Choroid plexus epithelial cell (primary cell): ENCODE measurements around the gene CLSTN1.

Experiments used
- DNase-seq: peaks from one replicate; pipeline ENCODE4 v3.0.0-alpha.2; 2010; ENCODE audit warnings: low read depth
- H3K4me3 ChIP-seq: 2 replicates; pipeline ENCODE4 v1.5.1; 2011; ENCODE audit warnings: low read depth, mild to moderate bottlenecking, control low read depth, low read length, moderate library complexity
- TF ChIP-seq, protein P1 (sequence below): conservative IDR thresholded peaks from 2 replicates; pipeline ENCODE4 v1.5.1; 2011; ENCODE audit warnings: low read depth, mild to moderate bottlenecking, control low read depth, inconsistent platforms, low read length, moderate library complexity

The CLSTN1 gene

DNA sequence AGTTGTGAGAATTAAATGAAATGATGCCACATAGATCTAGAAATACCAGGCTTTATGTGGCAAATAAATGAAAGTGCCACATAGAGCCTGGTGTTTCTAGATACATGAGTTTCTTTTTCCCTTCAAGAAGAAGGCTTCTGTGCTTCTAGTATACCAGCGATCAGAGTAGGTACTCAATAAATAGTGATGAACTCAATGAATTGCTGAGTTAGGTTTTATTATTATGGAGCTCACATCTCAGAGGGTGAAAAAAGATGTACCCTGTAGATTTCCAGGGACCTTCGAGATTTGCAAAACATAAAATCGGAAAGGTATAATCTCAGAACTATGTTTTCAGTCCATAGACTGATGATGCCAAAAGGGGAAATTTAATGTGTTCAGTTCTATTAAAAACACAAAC is 2.3 kb upstream of the CLSTN1 start:
- no peak for DNase-seq
- TF ChIP-seq, protein P1, sequence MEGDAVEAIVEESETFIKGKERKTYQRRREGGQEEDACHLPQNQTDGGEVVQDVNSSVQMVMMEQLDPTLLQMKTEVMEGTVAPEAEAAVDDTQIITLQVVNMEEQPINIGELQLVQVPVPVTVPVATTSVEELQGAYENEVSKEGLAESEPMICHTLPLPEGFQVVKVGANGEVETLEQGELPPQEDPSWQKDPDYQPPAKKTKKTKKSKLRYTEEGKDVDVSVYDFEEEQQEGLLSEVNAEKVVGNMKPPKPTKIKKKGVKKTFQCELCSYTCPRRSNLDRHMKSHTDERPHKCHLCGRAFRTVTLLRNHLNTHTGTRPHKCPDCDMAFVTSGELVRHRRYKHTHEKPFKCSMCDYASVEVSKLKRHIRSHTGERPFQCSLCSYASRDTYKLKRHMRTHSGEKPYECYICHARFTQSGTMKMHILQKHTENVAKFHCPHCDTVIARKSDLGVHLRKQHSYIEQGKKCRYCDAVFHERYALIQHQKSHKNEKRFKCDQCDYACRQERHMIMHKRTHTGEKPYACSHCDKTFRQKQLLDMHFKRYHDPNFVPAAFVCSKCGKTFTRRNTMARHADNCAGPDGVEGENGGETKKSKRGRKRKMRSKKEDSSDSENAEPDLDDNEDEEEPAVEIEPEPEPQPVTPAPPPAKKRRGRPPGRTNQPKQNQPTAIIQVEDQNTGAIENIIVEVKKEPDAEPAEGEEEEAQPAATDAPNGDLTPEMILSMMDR: no peak
- H3K4me3 ChIP-seq: no peak overlapping the region

DNA sequence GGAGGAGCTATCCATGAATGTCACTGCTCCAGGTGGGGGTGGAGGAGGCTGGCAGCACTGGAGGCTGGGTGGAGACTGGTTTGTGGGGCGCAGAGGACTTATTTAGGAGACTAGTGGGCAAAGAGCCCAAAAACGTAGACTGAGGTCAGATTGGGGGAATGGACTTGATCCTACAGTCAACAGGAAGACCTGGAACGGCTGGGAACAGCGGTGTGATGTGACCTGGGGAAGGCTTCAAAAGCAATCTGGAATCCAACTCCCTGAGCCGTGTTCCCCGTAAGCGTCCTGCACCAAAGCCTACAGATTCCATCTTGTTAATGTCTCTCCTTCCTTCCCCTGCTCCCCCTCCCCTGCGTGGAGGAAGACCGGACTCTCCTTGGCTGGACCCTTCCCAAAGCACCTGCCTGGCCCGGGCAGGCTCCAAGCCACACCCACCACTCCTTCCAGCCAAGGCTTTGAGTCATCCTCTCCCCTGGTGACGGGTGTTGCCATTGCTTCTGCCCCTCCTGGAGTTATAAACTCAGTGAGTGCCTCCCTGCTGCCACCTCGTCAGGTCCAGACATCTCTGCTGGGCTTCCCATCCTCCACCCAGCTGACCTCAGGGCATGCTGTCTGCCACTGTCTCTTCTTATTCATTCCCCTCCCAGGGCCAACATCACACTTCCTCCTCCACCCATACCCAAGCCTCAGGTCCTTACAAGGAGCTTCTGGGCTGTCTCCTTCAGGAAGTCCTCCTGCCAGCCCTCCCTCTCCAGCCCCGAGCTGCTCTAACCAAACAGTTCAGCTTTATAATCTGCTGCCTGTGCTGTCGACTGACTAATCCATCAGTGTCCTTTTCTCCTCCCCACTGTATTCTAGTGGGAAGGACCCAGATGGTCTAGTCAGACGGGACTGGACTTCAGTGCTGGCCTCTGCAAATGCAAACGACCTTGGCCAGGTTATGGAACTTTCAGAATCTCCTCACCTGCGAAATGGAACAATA is 1.6 kb upstream of the CLSTN1 start:
- TF ChIP-seq, protein P1: no peak
- DNase-seq: peak; percentile 55
- no peak overlapping the region for H3K4me3 ChIP-seq

DNA sequence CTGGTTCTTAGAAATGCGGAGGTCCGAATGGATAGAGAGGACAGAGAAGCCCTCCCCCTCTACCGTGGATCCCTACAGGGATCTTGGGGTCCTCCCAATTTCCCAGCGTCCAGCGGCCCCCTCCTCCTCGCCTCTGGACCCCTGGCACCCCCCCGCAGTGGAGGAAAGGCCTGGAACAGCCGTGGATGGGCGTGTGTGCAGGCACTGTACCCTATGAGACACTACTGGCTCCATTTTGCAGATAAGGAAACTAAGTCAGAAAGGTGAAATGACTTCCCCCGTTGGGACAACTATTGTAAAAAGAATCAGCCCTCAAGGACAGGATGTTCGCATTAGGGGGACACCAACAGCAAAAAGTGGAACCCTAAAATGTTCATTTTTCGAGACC is 931 bp upstream of the CLSTN1 start:
- H3K4me3 ChIP-seq: peak overlapping the region; percentile 84
- TF ChIP-seq, protein P1: no peak
- no peak for DNase-seq

DNA sequence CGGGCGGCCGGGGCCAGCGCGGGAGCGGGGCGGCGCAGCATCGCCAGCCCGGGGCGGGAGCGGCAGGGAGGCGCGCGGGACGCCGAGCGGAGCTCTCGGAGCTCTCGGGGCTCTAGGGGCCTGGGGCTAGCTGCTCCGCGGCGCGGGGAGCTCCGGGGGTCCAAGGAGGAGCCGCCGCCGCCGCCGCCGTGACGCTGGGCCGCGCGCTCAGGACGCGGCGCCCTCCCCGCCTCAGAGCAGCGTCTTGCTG is 147 bp downstream of the CLSTN1 start:
- no peak for DNase-seq
- TF ChIP-seq, protein P1: no peak
- peak overlapping the region; percentile 84 for H3K4me3 ChIP-seq

DNA sequence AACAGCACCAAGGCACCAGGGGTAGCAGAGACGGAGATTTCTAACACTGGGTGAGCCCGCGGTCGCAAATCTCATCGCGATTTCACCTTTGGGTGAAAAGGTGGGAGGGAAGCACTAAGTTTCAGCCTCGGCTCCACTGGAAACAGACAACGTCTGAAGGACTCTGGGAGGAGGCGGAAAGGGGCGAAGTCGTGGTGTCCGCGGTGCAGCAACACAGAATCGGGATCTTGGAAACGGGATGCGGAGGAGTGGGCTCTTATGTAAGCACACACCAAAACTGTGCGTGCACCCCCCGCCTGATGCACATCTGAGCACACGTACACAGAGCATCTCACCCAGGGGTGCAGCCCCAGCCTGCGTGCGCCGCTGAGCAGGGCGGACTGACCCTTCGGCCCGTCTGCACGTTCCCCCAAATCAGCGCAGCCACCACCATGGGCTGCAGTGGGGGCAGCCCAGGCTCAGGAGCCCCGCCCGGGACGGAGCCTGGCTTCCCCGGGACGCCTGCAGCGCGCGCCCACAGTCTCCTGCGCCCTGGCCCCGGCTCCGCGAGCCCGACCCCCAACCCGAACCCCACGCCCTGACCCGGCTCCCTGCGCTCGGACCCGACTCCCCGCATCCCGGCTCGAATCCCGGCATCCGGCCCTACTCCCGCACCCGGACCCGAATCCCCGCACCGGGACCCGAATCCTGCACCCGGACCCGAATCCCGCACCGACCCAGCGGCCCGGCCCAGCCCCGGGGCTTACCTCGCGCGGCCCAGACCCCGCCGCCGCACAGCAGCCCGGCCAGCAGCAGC is 670 bp downstream of the CLSTN1 start:
- H3K4me3 ChIP-seq: peak overlapping the region; percentile 84
- TF ChIP-seq, protein P1: no peak
- DNase-seq: peak; percentile 21

DNA sequence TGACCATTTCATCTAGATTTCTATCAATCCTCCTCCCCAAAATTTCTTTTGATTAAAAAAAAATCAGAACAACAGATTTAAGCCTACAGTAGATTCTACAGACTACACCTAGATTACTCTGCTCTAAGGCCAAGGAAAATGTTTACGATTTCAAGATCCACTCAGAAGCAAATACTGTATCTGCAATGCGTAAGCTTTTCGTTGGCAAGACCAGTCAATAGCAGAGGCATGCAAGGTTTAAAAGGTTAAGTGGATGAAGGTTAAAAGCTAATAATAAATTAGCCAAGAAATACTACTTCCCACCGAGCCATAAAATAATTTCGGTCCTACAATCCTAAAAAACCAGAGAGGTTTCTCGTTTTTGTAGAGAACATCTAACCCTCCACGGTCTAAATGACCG is 1.3 kb downstream of the CLSTN1 start:
- H3K4me3 ChIP-seq: peak overlapping the region; percentile 84
- TF ChIP-seq, protein P1: no peak
- peak; percentile 26 for DNase-seq

DNA sequence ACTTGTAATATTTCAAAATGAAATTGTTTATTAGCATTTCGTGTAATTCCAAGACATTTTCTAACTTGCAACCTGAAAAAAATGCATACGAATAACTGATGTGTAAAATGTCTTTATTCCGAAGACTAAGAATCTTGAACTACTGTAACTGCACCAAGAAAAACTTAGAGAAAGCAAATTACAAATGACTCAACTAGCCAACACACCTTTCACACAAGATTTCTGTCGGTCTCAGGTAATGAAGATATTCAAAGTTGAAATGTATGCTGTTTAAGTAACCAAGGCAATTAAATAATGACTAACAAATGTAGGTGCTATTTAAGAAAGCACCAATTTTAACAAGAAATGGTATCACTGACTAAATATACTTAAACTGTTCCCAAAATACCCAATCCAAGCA is 2.1 kb downstream of the CLSTN1 start:
- TF ChIP-seq, protein P1: no peak
- DNase-seq: no peak
- H3K4me3 ChIP-seq: no peak overlapping the region
